GM18867 (cell line): ENCODE results near the gene PRKCB.

ENCODE experiments used
- ATAC-seq: cut with Tn5 transposase; IDR thresholded peaks from one replicate; pipeline ENCODE4 v1.9.1; 2021; ENCODE audit warnings: mild to moderate bottlenecking, moderate library complexity; ENCODE audit not compliant: unreplicated experiment

The PRKCB gene

GRCh38 chr16:24118126-24118821, 282.5 kb downstream of the PRKCB start:
- ATAC-seq, result no peak

GRCh38 chr16:24119807-24120206, 284.0 kb downstream of the PRKCB start:
- no peak for ATAC-seq

GRCh38 chr16:24123275-24123674, 287.5 kb downstream of the PRKCB start:
- no peak for ATAC-seq

GRCh38 chr16:24124291-24124690, 288.5 kb downstream of the PRKCB start:
- no peak for ATAC-seq

GRCh38 chr16:24125214-24125613, 289.4 kb downstream of the PRKCB start:
- no peak for ATAC-seq

GRCh38 chr16:24129412-24129918, 293.7 kb downstream of the PRKCB start:
- no peak for ATAC-seq

GRCh38 chr16:24130494-24131085, 294.8 kb downstream of the PRKCB start:
- ATAC-seq, result no peak

GRCh38 chr16:24131294-24131693, 295.5 kb downstream of the PRKCB start:
- no peak for ATAC-seq

- no peak for ATAC-seq
Observed at GRCh38 chr16:24132048-24132796, 296.4 kb downstream of the PRKCB start.

GRCh38 chr16:24132797-24133155, 297.0 kb downstream of the PRKCB start:
- no peak for ATAC-seq

GRCh38 chr16:24135624-24136565, 300.1 kb downstream of the PRKCB start:
- ATAC-seq, result no peak

GRCh38 chr16:24138024-24138423, 302.2 kb downstream of the PRKCB start:
- no peak for ATAC-seq

- ATAC-seq, result no peak
Observed at GRCh38 chr16:24138575-24138974, 302.8 kb downstream of the PRKCB start.

GRCh38 chr16:24139282-24139681, 303.5 kb downstream of the PRKCB start:
- ATAC-seq, result no peak

- no peak for ATAC-seq
Observed at GRCh38 chr16:24140730-24141129, 304.9 kb downstream of the PRKCB start.

GRCh38 chr16:24141466-24141865, 305.7 kb downstream of the PRKCB start:
- no peak for ATAC-seq

- no peak for ATAC-seq
Observed at GRCh38 chr16:24141917-24142316, 306.1 kb downstream of the PRKCB start.

GRCh38 chr16:24145927-24146326, 310.1 kb downstream of the PRKCB start:
- no peak for ATAC-seq

GRCh38 chr16:24146518-24146917, 310.7 kb downstream of the PRKCB start:
- no peak for ATAC-seq

GRCh38 chr16:24149102-24149501, 313.3 kb downstream of the PRKCB start:
- ATAC-seq, result no peak

- no peak for ATAC-seq
Observed at GRCh38 chr16:24150282-24150681, 314.5 kb downstream of the PRKCB start.
